ENCODE data around the gene THYN1.
"Not testable (repeated sequence)": the region's sequence is repeated elsewhere in the genome, so short reads cannot be mapped to it uniquely, and the experiment has no call there.

The THYN1 gene

DNA sequence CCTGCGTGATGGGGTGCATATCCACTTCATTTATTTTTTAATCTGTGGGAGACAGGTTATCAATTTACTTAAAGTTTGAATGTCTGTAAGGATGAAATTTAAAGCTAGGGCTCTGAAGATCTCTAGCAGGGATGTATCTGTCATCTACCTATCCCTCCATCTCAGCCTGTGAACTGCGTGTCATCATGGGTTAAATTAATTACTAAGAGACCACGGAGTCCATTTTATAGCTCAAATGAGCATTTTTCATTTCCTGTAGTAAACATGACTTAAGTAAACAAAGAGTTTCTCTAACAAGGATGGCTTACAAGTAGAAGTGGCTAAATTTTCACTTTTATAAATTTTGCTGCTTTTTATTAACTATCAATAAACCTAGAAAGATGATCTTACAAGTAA is 20.2 kb upstream of the THYN1 start:
- no peak for DNase-seq

DNA sequence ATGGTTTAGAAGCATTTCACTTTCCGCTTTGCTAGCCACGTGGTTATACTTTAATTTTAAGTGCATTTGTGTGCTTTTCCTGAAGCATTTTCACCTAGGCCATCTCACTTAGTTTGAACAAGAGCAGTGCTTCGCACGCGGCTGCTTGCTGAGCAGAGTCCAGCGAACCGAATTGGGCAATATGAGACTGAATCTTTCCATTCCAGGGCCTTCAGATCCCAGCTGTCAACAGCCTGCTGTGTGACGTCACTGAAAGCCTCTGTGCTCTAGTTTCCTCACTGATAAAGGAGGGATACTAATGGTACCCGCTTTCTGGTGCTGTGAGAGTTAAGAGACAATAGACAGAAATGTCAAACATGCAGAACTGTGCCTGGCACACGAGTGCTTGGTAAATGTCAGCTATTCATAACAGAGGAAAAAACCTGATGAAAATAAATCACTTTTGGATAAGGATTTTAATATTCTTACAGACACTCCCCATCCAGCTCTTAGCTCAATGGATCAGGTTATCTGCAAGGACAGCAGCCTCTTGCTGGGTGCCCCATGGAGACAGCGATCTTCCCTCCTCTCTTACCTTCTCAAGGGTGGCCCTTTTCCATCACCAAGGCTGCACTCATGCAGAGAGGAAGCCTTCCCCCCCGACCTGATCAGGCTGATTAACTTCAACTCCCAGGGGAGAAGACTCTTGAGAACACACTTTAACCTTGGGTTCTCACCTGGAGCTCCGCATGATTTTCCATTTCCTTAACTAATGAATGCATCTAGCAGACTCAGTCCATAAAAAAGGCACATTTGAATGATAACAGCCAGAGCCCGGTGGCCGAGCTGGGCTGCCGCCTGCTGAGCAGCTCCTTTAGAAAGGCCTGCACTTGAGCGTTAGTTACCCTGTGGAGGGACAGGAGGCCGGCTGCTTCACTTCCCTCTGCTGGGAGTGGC is 19.5 kb upstream of the THYN1 start:
- DNase-seq, result no peak

GRCh38 chr11:134271978-134272377 is 18.8 kb upstream of the THYN1 start:
- no peak for DNase-seq

DNA sequence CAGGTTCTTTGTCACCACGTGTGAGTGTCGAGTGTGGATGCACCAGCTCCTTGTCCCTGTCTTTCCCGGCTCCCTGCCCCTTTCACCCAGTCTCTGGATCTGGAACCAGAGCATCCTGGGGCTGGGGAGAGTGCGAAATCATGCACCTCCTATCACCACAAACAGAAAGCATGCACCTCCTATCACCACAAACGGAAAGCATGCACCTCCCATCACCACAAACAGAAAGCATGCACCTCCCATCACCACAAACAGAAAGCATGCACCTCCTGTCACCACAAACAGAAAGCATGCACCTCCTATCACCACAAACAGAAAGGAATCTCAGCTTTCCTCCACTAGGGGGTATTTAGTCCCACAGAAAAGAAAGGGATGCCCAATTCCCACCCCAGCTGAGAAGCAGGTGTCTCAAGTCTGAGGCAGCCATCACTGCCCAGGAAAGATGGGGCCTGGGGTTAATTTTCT is 17.1 kb upstream of the THYN1 start:
- no peak for DNase-seq

DNA sequence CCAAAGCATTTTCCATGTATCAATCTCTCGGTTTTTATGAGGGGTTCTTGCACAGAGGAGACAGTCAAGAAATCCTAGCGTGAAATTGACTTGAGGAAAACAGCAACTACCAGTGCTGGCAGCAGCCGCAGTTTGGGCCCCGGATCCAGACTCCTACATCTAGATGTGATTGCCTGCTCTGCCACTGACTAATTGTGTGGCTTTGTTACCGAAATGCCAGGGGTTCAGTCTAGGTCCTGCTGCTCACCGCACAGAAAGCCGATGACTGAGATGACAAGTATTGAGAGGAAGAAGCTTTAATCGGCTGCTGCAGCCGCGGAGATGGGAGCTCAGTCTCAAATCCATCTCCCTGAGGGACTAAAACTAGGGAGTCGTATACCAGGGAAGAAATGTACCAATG is 14.8 kb upstream of the THYN1 start:
- DNase-seq, result no peak

- no peak for DNase-seq
Observed at GRCh38 chr11:134267461-134267860, 14.3 kb upstream of the THYN1 start.

DNA sequence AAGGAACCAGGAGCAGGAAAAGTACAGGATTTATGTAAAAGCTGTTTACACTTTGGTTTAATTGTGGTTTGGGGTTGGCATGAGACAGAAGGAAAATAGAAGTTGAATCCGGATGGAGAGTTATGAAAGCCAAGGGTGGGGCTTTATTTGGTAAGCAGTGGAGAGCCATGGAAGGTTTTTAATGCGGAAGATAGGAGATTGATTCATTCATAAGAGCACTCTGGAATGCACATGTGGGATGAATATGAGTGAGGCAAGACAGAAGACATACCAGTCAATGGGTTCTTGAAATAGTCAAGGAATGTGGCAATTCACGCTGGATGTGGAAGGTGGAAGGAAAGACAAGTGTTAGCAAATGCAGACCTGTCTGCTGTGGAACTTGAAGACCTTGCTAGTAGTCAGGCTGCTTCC is 13.7 kb upstream of the THYN1 start:
- no peak for DNase-seq

DNA sequence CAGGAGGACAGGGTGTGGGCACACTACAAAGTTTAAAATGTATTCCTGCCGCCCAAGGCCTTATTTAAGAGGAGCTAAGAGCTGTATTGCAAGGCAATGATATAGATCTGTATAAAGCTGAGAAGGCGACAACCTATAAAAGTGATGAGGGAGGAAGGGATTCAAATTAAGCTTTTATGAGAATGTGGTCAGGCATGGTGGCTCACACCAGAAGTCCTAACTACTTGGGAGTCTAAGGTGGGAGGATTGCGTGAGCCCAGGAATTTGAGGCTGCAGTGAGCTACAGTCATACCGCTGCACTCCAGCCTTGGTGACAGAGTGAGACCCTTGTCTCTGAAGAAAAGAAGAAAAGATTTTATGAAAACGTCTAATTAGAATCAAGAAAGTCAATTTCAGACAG is 13.3 kb upstream of the THYN1 start:
- no peak for DNase-seq

DNA sequence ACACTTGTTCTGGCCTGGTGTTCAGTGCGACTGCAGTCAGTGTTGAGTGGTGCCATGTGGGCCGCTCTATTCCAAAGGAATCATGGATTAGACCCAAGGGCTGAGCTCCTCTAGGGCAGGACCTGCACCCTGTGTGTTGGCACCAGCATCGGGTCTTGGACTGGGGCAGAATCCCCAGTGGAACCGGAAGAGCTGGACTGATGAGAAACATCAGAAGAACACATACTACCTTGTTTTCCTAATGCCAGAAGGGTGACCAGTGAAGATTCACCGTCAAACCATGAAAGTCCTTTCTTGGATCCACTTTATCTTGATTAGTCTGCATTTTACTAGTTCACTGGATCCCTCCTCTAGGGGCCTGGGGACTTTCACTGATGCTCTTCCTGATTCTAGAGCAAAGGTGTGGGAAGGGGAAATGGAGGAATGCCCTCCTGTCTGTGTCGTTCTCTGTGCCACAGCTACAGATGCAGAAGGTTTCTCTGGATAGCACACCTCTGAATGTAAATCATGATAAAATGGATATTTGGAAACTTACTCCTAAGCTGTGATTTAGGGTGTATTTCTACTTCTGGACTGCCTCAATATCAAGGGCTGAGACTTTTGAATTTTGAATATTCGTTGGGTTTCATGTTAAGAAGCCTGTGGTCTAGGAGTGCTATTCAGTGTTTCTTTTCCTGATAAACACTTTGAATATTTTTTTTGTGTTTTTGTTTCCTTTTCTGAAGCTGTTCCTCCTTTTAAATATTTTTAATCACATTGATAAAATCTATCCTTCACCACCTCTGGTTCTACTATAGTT is 12.0 kb upstream of the THYN1 start:
- DNase-seq, result no peak

DNA sequence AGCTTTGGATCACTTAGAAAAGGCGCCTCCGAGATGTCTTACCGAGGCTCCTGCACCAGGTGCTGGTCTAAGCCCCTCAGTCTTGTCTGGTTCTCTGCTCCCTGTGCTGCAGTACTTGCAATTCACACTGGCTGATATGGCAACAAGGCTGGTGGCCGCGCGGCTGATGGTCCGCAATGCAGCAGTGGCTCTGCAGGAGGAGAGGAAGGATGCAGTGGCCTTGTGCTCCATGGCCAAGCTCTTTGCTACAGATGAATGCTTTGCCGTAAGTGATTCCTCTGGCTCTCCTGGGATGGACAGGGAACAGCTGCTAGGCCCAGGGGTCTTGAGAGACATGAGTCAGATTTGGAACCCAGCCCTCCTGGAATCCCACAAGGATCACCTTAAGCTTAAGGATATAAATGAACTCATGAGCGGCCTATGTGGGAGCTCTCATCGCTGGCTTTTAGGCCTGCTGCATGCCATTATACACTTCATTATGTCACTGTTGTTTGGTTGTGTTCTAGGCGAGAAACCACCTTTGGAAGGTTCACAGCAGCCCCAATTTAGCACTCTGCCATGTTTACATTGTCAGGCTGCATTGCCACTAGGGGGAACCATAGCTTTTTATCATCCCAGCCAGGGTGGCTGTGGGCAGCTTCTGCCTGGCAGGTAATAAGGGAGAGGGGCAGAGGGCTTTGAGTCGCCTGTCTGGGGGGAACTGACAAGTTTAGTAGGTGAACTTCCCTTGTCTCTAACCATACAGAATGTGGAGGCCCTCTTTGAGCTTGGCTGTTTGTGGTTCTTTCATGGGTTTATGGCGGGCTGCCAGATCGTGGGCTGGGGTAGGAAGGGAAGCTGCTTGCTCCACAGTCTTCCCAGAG is 8.7 kb upstream of the THYN1 start:
- DNase-seq, result peak; percentile 3

- DNase-seq, result no peak
Observed at GRCh38 chr11:134260983-134261382, 7.8 kb upstream of the THYN1 start.

GRCh38 chr11:134260503-134260902 is 7.4 kb upstream of the THYN1 start:
- no peak for DNase-seq

GRCh38 chr11:134258577-134258976 is 5.4 kb upstream of the THYN1 start:
- no peak for DNase-seq

DNA sequence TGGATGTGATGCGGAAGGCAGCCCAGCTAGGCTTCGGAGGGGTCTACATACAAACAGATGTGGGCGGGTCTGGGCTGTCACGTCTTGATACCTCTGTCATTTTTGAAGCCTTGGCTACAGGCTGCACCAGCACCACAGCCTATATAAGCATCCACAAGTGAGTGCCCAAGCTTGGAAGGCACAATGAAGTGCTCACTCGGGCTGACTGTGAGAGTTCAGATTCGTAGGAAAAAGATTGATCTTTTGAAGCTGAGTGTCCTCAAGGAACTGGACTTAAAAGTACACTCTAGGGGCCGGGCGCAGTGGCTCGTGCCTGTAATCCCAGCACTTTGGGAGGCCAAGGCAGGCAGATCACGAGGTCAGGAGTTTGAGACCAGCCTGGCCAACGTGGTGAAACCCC is 3.9 kb upstream of the THYN1 start:
- no peak for DNase-seq

- not testable (repeated sequence) for DNase-seq
Observed at GRCh38 chr11:134255184-134255561, 2.0 kb upstream of the THYN1 start.

DNA sequence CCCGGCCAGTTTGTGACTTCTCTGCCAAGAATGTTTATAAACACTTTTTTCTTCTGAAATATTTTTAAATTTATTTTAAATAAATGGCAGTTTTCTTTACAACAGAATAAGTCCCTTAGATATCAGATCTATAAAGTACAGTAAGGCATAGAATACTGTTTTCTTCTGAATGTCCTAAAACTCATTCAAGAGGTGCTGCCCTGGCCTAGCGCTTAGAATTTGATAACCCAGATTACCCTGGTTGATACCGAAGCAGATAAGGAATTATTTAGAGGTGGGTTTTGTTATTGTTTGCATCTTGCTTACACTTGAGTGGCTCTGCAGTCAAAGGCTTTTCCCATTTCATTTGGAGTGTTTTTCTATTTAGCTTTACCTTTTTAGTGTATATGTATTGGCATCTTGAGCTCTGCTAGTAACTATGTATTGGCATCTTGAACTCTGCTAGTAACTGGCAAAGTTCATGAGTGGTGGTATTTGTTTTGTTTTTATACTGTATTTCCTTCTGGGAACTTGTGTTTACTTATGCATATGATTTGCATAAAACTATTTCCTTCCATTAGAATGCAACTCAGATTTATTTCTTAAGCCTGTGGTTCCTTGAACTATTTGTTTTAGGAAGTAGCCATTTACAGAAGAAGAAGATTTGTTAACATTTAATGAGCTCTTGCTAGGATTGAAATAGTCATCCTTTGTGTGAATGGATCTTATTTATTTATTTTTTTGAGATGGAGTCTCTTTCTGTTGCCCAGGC is 1.5 kb upstream of the THYN1 start:
- no peak for DNase-seq

GRCh38 chr11:134252346-134253187 is 585 bp downstream of the THYN1 start:
- no peak for DNase-seq

GRCh38 chr11:134250675-134251074 is 2.5 kb downstream of the THYN1 start:
- DNase-seq, result no peak

DNA sequence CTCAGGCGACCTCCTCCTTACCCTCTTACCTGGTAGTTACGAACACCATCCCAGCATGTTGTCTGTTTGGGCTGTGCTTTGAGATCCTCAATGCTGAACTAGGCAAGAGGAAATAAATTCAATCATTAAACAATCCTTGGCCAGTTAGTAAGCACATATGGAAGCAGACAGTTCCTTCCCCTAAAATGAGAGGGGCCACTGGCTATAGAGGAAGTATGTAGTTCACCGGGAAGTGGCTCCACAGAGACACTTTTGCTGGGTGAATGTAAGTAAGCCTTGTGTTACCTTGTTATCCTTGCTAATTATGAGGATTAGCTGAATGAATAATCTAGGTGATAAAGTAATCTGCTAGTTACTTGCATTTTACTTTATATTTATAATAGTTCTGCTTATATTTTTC is 2.9 kb downstream of the THYN1 start:
- DNase-seq, result no peak

GRCh38 chr11:134248910-134249480 is 4.2 kb downstream of the THYN1 start:
- no peak for DNase-seq

DNA sequence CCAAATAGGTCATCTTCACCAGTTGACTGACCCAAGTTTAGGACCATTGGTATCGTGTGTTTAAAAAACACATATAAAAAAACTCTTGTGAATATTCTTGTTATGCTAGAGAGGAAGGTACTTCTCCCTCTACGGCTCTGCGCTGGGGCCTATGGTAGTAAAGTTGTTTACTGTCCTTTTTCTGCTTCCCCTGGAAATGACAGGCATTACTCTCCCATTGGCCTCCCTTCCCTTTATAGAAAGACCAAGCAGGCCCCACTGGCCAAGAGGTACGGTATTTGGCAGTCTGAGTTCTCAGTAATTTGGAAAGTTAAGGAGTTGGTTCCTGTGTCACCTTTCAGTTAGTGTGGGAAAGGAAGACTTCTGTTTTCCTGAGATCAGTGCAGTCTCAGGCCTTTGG is 6.5 kb downstream of the THYN1 start:
- DNase-seq, result no peak

Data from kidney glomerular epithelial cell (primary cell).